ENCODE data around the gene EYA2.

- TF ChIP-seq CTCF (IDR thresholded peaks at IDR 0.05) (no peak), POLR2A (IDR thresholded peaks at IDR 0.05) (no peak)
Observed at GRCh38 chr20:47079047-47079446, 184.4 kb downstream of the EYA2 start.

Measured in heart left ventricle (tissue), 13 donors.